ENCODE results near the gene MAD2L1BP.
A peak's percentile ranks its signal among the peaks of the same experiment; 100 is the strongest.
"Not testable (repeated sequence)": the region's sequence is repeated elsewhere in the genome, so short reads cannot be mapped to it uniquely, and the experiment has no call there.

MAD2L1BP gene

DNA sequence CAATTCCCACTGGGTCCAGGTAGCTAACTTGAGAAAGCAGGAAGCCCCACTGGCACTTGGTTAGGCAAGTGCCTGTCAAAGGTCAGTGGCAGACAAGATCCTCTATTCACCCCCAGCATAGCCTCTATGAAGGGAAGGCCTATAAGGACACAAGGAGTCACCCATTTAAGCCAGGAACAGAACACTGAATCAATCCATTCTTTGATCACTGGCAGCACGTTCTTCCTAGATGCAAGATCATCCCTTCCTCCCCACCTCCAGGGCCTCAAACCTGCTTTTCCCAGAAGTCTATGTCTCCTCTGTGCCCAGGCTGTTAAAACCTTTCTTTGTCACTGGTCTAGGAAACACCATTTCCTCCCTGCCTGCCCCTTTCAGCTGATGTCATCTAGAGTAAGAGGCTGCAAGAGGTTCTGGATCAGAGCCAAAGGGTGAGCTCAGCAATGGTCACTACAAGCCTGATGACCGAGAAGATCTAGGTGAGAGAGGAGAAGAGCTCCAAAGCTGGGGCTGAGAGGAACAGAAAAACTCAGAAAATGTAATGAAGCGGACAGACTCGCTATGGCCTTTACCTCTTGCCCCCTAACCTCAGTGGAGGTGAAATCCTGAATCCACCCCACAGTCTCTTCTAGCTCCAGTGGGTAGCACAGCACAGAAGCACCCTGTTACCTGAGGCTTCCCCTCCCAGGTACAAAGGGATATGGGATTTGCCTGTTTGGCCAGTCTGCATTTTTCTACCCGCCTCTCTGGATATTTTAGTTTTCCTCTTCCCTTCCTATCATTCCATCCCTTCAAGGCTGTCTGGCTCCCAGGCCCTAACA, 8.4 kb upstream of the MAD2L1BP start:
- DNase-seq (ENCODE audit: low read depth, low spot score), result peak; percentile 75

DNA sequence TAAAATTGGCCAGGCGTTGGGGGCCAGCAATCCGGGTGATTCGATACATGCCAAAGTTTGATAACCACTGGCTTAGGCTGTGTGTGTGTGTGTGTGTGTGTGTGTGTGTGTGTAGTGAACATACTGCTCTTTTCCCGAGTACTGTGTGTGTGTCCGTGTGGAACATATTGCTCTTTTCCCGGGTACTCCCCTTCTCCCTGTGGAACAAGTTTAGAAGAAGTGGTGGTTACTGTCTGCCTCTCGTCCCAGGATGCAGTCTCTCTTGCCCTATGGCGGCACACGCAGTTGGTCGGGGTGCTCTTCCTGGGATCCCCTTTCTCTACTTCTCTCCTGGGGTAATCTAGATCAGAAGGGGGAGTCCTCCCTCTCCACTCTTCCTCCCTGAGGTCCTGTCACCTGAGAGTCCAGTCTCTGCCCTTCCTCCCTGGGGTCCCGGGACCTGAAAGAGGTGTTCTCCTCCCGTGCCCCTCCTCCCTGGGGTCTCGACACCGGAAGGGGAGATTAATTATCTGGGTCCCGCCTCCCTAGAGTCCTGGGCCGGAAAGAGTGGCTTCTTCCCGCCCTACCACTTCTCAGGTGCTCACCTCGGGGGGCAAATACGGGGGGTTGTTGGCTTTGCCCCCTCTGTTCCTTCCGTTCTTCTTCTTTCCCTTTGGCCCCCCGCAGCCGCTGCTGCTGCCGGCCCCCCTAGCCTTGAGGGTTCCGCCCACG, 7.1 kb upstream of the MAD2L1BP start:
- no peak for DNase-seq (ENCODE audit: low read depth, low spot score)

GRCh38 chr6:43629104-43629504, 6.5 kb upstream of the MAD2L1BP start, which contains the start of gene GTPBP2:
Gene GTPBP2, minus strand, starts transcription at chr6:43629264. Its CDS starts 102 bp downstream, at chr6:43629162.
- DNase-seq (ENCODE audit: low read depth, low spot score), result peak; percentile 99

DNA sequence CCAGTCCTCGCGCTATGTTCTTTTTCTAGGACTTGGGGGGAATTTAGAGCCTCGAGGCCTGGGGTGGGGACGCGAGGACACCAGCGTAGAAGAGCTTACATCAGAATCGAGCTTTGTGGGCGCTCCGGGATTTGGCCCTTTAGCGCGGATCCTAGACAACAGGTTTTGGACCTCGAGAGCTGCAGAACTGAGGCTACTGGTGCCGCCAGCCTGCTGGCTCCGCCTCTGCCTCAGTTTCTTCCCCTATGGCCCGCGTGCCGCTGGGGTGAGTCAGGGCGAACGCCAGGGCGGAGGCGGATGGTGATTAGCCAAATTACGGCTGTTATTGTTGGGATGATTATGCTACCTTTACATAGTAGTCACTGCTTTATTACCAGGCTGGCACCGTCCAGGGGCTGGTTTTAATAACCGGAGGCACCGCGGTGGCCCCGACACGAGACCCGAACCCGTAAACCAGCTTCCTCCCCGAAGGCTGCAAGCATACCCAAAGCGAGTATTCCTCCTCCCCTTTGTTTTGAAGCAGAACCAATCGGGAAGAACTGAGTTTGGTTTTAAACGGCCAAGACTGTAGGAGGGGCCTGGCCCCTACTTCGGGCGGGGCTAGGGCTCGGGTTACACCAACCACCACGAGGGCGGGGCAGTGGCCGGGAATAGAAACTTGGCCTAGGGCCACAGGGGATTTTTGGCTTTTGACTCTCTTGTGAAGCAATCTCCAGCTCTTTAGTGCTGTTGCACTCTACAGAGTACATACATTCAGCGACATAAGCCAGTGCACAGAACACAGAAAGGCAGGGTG, 5.9 kb upstream of the MAD2L1BP start:
- DNase-seq (ENCODE audit: low read depth, low spot score), result peak; percentile 94

DNA sequence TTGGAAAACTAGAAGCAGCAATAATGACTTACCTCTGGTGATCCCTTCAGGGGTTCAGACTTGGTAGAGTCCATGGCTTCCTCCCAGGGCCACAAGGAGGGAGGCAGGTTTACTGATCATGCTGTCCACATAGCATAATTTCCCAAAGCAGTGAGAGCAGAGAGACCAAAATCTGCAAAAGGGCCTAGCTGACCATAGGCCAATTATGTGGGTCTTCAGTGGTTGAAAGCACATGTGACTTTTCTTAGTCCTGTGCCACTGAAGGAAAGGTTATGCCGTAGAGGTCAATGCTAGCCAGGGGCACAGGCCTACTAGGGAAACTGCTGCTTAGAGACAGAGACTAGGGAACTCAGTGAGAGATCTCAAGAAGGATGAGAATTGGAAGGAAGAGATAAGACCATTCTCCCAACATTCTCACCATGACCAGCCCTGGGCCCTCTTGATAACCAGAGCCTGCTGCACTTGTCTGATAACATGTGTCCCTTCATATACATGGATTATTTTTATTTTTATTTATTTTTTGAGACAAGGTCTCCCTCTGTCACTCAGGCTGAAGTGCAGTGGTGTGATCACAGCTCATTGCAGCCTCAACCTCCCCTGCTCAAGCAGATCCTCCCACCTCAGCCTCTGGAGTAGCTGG, 4.5 kb upstream of the MAD2L1BP start:
- DNase-seq (ENCODE audit: low read depth, low spot score), result no peak

- DNase-seq (ENCODE audit: low read depth, low spot score), result not testable (repeated sequence)
Observed at GRCh38 chr6:43633002-43633401, 2.6 kb upstream of the MAD2L1BP start.

DNA sequence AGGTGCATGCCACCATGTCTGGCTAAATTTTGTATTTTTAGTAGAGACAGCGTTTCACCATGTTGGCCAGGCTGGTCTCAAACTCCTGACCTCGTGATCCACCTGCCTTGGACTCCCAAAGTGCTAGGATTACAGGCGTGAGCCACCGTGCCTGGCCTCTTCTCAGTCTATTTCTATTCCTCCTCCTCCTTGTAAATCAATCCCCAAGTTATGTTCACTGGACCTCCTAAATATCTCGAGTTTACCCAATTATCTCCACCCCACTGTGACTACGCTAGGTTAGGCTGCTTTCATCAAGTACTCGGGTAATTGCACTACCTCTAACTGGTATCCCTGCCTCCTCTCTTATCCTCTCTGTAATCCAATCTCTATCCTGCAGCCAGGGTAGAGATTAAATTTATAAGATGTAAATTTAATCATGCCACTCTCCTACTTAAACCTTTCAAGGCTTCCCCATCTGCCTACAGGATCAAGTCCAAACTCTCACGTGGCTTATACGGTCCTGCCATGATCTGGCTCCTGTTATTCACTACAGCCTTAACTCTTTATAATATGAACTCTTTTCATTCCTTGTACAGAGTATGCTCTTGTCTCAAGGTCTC, 837 bp upstream of the MAD2L1BP start:
- no peak for DNase-seq (ENCODE audit: low read depth, low spot score)

DNA sequence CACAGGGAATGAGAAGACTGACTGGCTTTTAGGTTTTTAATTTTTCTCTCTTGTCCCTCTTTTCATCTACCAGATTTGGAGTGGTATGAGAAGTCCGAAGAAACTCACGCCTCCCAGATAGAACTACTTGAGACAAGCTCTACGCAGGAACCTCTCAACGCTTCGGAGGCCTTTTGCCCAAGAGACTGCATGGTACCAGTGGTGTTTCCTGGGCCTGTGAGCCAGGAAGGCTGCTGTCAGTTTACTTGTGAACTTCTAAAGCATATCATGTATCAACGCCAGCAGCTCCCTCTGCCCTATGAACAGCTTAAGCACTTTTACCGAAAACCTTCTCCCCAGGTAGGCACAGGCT, 644 bp downstream of the MAD2L1BP start:
- no peak for DNase-seq (ENCODE audit: low read depth, low spot score)

DNA sequence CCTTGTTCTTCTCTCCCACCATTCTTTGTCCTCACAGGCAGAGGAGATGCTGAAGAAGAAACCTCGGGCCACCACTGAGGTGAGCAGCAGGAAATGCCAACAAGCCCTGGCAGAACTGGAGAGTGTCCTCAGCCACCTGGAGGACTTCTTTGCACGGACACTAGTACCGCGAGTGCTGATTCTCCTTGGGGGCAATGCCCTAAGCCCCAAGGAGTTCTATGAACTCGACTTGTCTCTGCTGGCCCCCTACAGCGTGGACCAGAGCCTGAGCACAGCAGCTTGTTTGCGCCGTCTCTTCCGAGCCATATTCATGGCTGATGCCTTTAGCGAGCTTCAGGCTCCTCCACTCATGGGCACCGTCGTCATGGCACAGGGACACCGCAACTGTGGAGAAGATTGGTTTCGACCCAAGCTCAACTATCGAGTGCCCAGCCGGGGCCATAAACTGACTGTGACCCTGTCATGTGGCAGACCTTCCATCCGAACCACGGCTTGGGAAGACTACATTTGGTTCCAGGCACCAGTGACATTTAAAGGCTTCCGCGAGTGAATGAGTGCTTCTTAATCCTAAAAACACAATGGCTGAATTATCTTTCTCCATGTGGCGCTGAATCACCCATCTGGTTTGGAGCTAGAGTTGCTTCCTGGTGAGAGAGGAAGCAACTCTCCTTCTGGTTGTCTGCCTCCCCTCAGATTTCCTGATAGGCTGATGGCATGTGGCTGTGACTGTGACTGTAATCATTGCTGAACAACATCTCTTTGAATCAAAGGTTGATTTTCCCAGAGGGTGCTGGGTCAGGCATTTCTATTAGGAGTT, 4.6 kb downstream of the MAD2L1BP start:
- DNase-seq (ENCODE audit: low read depth, low spot score), result no peak

- DNase-seq (ENCODE audit: low read depth, low spot score), result no peak
Observed at GRCh38 chr6:43644940-43645612, 9.4 kb downstream of the MAD2L1BP start, which contains the start of gene RSPH9. Gene RSPH9, plus strand, starts transcription at chr6:43645036. Its CDS starts 63 bp downstream, at chr6:43645099.

DNA sequence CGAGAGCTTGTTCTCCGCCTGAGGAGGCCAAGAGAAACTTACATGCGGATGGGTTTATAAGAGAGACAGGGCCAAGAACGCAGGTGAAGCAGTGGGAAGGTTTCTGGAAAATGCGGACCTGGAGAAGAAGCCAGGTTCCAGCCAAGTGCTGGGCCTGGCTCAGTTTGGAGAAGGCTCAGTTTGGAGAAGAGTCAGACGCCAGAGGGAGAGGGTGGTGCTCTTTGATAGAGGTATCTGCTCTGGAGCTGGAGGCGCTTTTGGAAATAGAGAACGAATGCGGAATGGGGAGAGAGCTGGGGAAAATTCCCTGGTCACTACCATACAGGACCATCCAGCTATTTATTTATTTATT, 9.9 kb downstream of the MAD2L1BP start:
- DNase-seq (ENCODE audit: low read depth, low spot score), result no peak

- no peak for DNase-seq (ENCODE audit: low read depth, low spot score)
Observed at GRCh38 chr6:43647613-43648012, 12.0 kb downstream of the MAD2L1BP start.

DNA sequence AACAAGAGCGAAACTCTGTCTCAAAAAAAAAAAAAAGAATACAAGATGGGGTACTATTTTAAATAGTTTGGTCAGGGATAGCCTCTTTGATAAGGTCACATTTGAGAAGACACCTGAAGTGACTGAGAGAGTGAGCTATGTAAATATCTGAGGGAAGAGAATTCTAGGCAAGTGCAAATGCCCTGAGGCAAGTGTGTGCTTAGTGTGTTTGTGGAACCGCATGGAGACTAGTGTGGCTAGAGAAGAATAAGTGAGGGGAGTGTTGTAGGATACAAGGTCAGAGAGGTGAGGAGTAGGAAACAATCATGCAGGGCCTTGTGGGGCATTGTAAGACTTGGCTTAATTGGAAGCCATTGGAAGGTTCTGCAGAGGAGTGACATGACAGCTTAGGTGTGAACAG, 12.6 kb downstream of the MAD2L1BP start:
- DNase-seq (ENCODE audit: low read depth, low spot score), result no peak

DNA sequence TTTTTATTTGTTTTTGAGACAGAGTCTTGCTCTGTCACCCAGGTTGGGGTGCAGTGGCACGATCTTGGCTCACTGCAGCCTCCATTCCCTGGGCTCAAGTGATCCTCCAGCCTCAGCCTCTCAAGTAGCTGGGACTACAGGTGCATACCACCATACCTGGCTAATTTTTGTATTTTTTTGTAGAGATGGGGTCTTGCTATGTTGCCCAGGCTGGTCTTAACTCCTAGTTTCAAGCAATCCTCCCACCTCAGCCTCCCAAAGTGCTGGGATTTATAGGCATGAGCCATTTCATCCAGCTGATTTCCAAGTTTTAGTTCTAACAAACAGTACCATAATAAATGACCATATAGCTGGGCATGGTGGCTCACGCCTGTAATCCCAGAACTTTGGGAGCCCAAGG, 17.2 kb downstream of the MAD2L1BP start:
- not testable (repeated sequence) for DNase-seq (ENCODE audit: low read depth, low spot score)

- DNase-seq (ENCODE audit: low read depth, low spot score), result no peak
Observed at GRCh38 chr6:43657221-43657802, 21.7 kb downstream of the MAD2L1BP start.

DNA sequence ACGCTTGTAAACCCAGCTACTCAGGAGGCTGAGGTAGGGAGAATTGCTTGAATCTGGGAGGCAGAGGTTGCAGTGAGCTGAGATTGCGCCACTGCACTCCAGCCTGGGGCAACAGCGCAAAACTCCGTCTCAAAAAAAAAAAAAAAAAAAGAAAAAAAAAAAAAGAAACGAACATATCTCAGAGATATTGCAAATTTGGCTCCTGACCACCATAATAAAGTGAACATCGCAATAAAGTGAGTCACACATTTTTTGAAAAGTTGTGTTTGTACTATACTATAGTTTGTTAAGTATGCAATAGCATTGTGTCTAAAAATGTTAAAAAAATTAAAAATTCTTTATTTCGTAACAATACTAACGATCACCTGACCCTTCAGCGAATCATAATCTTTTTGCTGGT, 22.5 kb downstream of the MAD2L1BP start:
- no peak for DNase-seq (ENCODE audit: low read depth, low spot score)

GRCh38 chr6:43662948-43663347, 27.3 kb downstream of the MAD2L1BP start:
- DNase-seq (ENCODE audit: low read depth, low spot score), result not testable (repeated sequence)

DNA sequence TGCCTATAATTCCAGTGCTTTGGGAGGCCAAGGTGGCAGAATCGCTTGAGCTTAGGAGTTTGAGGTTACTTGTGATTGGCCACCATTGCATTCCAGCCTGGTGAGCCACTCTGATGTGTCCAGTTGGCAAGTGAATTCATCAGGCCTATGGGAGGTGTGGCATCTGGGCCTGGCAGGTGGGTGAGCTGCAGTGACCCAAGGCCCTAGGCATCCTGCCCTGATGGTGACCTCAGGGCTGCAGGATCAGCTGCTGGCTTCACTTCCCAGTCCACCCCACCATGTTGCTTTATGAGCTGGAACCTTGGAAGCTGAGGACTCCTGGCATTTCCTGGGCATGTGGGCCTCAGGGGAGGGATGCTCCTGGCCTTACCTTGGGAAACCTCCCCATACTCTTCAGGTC, 29.7 kb downstream of the MAD2L1BP start:
- DNase-seq (ENCODE audit: low read depth, low spot score), result no peak

DNA sequence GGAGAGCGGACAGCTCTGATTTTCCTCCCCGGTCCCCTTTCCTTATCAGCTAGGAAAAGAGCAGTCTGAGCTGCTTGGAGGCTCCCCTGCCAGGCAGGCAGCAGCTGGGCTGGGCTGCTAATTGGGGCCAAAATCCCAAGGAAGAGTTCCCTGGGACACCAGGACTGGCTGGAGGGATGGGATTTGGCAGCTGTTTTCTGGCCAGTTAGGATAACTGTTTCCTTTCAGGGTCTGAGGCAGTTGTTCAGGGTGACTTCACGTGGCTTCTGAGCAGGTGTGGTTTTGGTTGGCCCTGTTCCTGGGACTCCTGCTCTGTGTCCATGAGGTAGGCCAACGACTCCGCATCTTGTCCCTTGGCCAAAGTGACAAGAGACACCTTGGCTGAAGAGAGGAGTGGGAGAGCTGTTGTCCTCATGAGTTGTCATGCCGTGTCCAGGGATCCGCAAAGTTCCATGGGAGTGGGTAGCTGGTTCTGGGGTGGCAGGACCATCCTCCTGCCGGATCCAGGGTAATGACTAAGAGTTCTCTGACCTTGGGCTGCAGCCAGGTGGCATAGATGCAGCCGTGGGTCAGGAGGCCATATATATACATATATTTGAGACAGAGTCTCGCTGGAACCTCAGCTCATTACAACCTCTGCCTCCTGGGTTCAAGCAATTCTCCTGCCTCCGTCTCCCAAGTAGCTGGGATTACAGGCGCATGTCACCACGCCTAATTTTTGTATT, 30.7 kb downstream of the MAD2L1BP start:
- DNase-seq (ENCODE audit: low read depth, low spot score), result no peak

Data from smooth muscle cell of the brain vasculature (primary cell).